RWPE2 (cell line): ENCODE measurements around the gene PPP1R1C.

ENCODE experiments used
- ATAC-seq: fragments of 200-7000 bp; cut with Tn5 transposase; 3 replicates; pipeline ENCODE4 v1.9.1; 2021; ENCODE audit warnings: low read depth
- DNase-seq: peaks from one replicate; pipeline ENCODE4 v3.0.0-alpha.2; 2020; ENCODE audit warnings: low spot score
- H3K27ac ChIP-seq: fragments of 450-650 bp; 2 replicates; pipeline ENCODE4 v1.5.1; 2017; ENCODE audit warnings: mild to moderate bottlenecking; ENCODE audit not compliant: poor library complexity, severe bottlenecking
- H3K27me3 ChIP-seq: fragments of 250-450 bp; sonication (Bioruptor Pico); 2 replicates; pipeline ENCODE4 v1.5.1; 2021; ENCODE audit warnings: mild to moderate bottlenecking, moderate library complexity; ENCODE audit not compliant: insufficient read depth, poor library complexity, severe bottlenecking
- H3K36me3 ChIP-seq: fragments of 250-450 bp; sonication (Bioruptor Pico); 2 replicates; pipeline ENCODE4 v1.5.1; 2020; ENCODE audit warnings: low read depth, mild to moderate bottlenecking, moderate library complexity
- H3K4me1 ChIP-seq: fragments of 250-450 bp; sonication (Bioruptor Pico); 2 replicates; pipeline ENCODE4 v1.5.1; 2021; ENCODE audit warnings: mild to moderate bottlenecking, moderate library complexity; ENCODE audit not compliant: insufficient read depth, poor library complexity, severe bottlenecking
- H3K4me3 ChIP-seq: fragments of 250-450 bp; sonication (Bioruptor Pico); 2 replicates; pipeline ENCODE4 v1.5.1; 2021; ENCODE audit warnings: mild to moderate bottlenecking, moderate library complexity; ENCODE audit not compliant: severe bottlenecking
- H3K9me3 ChIP-seq: fragments of 250-450 bp; sonication (Bioruptor Pico); 2 replicates; pipeline ENCODE4 v1.5.1; 2021; ENCODE audit warnings: mild to moderate bottlenecking, moderate library complexity; ENCODE audit not compliant: severe bottlenecking
- TF ChIP-seq, protein P1 (sequence below): fragments of 450-650 bp; IDR thresholded peaks from one replicate; pipeline ENCODE4 v1.5.1; 2017; ENCODE audit warnings: mild to moderate bottlenecking, moderate library complexity; ENCODE audit not compliant: poor library complexity, severe bottlenecking

Gene PPP1R1C

DNA sequence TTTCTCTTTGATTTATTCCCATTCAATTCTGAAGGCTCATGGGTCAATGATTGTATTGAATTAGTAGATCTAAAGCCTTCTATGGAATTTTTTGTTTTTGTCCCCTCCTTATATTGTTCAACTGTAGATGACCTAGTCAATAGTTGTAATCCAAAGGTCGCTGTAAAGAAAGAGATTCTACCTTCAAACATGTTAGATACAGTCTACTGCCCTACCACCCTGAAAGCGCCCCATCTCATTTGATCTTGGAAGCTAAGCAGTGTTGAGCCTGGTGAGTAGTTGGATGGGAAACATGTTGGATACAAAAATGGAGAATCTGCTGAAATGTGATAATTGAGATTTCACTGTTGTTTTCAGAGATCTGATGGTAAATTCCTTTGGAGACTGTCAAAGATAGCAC, 63.0 kb downstream of the PPP1R1C start:
- TF ChIP-seq, protein P1, sequence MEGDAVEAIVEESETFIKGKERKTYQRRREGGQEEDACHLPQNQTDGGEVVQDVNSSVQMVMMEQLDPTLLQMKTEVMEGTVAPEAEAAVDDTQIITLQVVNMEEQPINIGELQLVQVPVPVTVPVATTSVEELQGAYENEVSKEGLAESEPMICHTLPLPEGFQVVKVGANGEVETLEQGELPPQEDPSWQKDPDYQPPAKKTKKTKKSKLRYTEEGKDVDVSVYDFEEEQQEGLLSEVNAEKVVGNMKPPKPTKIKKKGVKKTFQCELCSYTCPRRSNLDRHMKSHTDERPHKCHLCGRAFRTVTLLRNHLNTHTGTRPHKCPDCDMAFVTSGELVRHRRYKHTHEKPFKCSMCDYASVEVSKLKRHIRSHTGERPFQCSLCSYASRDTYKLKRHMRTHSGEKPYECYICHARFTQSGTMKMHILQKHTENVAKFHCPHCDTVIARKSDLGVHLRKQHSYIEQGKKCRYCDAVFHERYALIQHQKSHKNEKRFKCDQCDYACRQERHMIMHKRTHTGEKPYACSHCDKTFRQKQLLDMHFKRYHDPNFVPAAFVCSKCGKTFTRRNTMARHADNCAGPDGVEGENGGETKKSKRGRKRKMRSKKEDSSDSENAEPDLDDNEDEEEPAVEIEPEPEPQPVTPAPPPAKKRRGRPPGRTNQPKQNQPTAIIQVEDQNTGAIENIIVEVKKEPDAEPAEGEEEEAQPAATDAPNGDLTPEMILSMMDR = no peak
- H3K4me3 ChIP-seq = no peak overlapping the region
- DNase-seq = no peak
- H3K4me1 ChIP-seq = peaks cover 6% of the 10 kb centered on the region
- H3K9me3 ChIP-seq = no peaks in the 10 kb centered on the region
- no peaks in the 10 kb centered on the region for H3K27me3 ChIP-seq
- no peaks in the 10 kb centered on the region for H3K36me3 ChIP-seq
- no peak overlapping the region for H3K27ac ChIP-seq
- no peak for ATAC-seq

DNA sequence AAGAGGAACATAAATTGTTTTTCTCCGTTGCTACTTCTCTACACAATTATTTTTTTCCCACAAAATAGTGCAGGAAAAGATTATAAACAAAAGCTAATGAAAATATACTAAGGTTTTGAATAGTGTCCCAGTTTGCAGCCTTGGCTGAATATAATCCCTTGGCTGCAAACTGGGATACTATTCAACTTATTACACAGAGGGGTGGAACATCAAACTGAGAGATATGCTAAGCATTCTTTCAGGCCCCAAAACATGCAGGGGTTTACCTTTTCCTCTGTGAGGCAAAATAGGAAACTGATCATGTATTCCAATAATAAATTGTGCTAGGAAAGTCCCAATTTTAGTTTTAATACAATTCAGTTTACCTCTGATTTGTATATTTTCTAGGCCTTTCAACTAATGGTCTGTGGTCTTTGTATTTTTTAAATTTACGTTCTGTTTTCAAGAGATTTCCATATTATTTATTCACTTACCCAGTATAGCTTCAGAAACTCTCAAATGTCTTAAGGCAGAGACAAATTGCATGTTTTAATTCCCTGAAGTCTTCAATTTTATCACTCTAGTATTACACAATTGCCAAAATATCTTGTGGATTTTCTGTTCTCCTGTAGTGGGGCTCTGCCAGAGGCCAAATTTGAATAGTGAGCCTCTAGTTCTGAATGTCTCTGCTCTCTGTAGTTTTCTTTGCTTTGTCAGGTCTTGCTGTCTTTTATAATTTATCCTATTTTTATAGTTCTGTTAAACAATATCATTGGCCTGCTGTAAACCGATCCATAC, 63.9 kb downstream of the PPP1R1C start:
- TF ChIP-seq, protein P1 = no peak
- Histone ChIP-seq H3K4me1 (peaks cover 6% of the 10 kb centered on the region), H3K9me3 (no peaks in the 10 kb centered on the region), H3K36me3 (no peaks in the 10 kb centered on the region), H3K27me3 (no peaks in the 10 kb centered on the region), H3K4me3 (no peak overlapping the region), H3K27ac (no peak overlapping the region)
- DNase-seq = no peak
- ATAC-seq = no peak

DNA sequence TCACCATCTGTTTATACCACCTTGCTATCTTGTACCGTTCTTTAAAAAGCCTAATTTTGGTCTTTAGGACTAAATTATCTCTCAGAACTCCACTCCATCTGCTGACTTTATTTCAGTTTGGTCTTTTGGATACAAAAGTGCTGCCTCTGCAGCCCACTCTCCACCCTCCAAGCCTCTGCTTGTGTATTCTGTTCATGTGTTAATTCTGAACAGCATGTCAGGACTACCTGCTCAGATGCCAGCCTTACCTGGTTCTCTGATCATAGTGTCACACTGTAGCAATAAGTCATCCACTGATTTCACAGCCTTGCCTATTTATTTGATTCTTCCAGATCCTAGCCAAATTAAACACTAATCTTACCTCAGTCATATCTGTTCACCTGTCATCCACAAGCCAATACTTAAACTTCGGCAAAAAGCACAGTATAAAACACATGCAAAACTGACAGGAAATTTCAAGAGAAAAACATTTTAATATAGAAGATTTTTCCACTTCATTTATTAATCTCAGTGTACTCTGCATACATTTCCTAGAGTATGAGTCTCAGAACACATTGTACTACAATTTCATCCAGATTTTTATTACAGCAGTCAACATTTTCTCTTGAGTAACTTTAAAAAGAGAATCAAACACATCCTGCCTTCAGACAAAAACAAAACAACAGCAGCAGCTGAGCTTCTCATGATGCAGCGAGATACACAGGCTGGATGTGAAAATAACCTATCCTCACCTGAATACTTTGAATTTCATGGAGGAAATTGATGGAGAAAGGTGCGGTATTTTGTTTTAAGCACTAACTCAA, 64.9 kb downstream of the PPP1R1C start:
- H3K27me3 ChIP-seq = no peaks in the 10 kb centered on the region
- H3K27ac ChIP-seq = no peak overlapping the region
- H3K4me1 ChIP-seq = peaks cover 6% of the 10 kb centered on the region
- H3K9me3 ChIP-seq = no peaks in the 10 kb centered on the region
- no peaks in the 10 kb centered on the region for H3K36me3 ChIP-seq
- H3K4me3 ChIP-seq = no peak overlapping the region
- DNase-seq (no peak), ATAC-seq (no peak)
- TF ChIP-seq, protein P1 = no peak

DNA sequence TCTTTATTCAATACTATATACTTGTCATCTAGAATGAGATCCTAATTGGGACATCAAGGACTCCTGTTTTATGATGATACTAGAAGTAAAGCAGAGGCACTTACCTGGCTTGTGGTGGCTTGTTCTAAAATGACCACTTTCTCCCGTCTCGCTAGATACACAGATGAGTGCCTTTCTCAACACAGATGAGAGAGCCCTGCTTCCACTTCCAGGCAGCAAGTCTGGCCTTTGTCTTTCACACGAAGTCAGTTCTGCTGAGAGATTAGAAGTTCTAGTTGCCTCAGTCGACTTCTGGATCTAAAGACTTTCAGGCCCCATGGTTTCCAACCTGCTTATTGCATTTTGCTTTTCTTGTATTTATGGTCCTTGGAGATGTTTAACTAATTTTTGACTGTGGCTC, 70.3 kb downstream of the PPP1R1C start:
- DNase-seq = no peak
- no peaks in the 10 kb centered on the region for H3K27me3 ChIP-seq
- no peak overlapping the region for H3K27ac ChIP-seq
- H3K36me3 ChIP-seq = no peaks in the 10 kb centered on the region
- ATAC-seq = no peak
- no peak overlapping the region for H3K4me3 ChIP-seq
- H3K9me3 ChIP-seq = no peaks in the 10 kb centered on the region
- no peaks in the 10 kb centered on the region for H3K4me1 ChIP-seq
- TF ChIP-seq, protein P1 = no peak

DNA sequence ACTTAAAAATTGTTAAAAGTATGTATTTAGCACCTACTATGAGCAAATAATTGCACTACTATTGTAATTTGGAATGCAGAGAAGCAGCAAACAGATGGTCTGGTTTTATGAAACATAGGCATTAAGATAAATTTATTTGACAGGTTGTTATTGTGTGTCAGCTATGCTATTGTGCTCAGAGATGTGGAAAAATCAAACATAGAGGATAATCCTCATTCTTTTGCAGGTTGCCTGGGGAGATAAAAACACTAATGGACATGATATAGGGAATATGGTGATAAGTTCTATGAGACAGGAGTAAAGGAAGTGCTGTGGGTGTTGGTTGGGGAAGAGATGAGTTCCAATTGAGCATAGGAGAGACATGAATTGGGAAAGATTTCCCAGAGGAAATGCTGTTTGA, 71.3 kb downstream of the PPP1R1C start:
- TF ChIP-seq, protein P1 = no peak
- Histone ChIP-seq H3K27me3 (no peaks in the 10 kb centered on the region), H3K4me1 (no peaks in the 10 kb centered on the region), H3K36me3 (no peaks in the 10 kb centered on the region), H3K9me3 (no peaks in the 10 kb centered on the region), H3K27ac (no peak overlapping the region), H3K4me3 (no peak overlapping the region)
- ATAC-seq = no peak
- DNase-seq = no peak
